ENCODE results near the gene MAD1L1.
"Not testable (repeated sequence)": the region's sequence is repeated elsewhere in the genome, so short reads cannot be mapped to it uniquely, and the experiment has no call there.

The MAD1L1 gene

DNA sequence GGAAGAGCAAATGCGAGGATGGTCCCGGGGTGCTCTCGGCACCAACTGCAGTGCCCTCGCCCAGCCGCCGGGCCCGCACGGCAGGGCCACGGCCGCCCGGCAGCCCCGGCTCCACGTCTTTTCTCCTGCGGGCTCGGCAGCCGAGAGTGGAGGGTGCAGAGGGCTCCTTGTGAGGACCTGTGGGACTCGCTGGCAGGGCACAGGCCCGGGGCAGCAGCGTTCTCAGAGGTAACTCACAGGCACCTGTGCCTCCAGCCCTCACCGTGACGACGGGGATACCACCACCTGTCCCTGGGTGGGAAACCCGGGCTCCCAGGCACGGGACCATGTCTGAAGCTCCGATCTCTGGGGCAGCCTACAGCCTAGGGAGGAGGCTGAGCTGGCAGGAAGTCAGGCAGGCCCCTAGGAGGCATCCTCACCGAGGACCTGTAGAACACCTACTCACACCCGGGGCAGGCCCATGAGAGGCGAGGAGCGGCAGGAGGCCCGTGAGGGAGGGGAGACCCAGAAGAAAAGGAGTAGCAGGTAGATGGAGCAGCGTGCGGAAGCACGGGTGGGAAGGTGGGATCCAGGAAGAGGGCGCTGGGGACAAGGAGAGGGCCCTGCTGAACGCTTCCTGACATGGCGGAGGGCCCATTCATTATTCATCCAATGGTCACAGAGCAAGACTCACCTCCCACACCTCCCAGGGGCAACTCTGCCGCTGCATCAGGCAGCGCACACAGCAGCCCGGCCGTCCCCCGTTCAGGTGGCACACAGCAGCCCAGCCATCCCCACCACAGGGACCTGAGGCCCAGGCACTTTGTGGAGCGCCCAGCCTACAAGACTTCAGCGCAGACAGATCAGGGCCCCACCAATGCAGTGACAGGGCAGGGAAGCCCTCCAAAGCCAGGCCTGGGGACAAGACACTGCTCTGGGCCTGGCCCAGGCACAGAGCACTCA is 244.9 kb downstream of the MAD1L1 start:
- no peak for DNase-seq (ENCODE audit: low read depth)

DNA sequence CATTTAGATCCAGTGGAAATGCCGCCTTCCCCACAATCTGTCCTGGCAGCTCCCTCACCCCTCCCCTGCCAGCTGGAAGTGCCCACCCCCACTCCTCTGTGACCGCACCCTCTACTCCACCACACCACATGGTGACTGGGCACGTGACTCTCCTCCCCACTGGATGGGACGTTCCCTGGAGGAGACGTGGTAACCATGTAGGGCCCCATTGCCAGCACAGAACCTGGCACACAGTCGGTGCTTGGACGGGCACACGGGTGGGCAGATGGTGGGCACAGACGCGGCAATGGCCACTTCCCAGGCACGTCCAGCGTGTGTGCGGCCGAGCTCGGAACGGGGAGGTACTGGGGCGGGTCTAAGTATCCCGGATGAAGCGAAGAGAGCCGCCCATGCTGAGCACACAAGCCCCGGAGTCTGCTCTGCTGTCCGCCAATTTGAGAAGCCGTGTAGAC is 245.6 kb downstream of the MAD1L1 start:
- no peak for DNase-seq (ENCODE audit: low read depth)

DNA sequence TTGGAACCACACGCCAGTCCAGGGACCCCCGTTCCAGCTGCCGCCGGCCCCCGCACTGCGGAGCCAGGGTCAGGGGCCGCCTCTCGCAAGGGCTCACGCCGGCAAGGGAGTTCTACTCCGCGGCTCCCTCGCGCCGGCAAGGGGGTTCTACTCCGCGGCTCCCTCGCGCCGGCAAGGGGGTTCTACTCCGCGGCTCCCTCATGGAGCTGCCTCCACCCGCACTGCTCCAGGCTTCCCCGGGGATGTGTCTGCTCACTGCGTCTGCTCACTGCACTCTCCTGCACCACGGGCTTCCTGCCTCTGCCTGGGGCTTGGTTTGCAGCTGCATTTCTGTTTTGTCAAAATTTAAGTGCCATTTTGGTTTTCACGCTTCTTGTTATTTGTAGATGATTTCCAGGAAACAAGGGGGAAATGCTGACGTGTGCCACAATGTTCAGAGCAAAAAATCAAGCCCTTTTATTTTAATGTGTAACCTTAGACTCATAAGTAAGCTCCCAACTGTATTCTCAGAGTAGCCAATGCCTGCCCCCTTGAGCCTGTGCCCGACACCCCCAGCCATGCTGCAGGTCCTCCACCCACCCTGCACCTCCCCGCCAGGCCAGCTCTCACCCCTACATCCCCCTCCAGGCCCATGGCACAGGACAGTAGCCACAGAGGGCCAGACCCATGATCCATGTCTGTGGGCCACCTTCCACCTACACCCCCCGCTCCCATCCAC is 246.2 kb downstream of the MAD1L1 start:
- no peak for DNase-seq (ENCODE audit: low read depth)

DNA sequence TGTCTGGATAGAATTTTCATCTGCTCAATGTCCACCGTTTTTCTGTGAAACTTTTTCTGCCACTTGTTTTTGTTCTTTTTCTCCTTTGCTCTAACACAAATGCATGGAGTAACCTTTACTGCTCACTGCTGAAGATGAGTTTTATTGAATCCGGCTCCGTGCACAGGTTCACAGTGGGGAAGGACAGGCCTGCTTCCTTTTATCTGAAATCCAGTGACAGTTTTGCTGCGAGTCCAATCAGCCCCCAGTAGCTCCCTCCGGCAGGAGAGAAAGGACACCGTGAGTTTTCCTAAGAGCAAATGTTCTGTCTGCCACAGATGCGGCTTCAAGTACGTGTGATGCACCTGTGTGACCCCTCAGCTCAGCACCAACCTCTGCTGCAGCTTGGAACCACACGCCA is 246.8 kb downstream of the MAD1L1 start:
- no peak for DNase-seq (ENCODE audit: low read depth)

DNA sequence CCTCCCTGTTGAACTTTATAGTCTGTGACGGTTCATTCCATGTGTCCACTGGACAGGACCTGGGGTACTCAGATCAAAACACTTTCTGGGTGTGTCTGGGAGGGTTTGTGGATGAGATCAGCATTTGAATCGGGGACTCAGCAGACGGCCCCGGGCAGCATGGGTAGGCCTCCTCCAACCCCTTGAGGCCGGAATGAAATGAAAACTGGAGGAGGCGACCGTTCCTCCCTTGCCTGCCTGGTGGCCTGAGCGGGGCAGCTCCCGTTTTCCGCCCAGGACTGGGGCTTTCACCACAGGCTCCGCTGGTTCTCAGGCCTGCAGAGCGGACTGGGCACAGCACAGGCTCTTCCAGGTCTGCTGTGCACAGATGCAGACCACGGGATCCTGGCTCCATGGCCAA is 247.7 kb downstream of the MAD1L1 start:
- no peak for DNase-seq (ENCODE audit: low read depth)

DNA sequence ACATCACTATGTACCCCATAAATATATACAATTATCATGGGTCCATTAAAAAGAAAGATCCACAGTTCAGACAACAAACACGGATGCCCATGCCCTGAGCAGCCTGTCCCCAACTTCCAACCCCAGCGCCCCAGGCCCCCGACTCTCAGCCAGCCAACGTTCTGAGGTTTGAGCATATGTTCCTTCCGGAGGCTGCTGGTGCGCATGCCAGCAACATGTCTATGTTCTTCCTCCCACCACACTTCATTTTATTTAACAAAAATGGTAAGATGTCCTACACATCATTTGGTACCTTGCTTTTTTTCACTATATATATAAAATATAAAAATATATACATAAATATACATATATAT is 250.9 kb downstream of the MAD1L1 start:
- DNase-seq (ENCODE audit: low read depth) = no peak

DNA sequence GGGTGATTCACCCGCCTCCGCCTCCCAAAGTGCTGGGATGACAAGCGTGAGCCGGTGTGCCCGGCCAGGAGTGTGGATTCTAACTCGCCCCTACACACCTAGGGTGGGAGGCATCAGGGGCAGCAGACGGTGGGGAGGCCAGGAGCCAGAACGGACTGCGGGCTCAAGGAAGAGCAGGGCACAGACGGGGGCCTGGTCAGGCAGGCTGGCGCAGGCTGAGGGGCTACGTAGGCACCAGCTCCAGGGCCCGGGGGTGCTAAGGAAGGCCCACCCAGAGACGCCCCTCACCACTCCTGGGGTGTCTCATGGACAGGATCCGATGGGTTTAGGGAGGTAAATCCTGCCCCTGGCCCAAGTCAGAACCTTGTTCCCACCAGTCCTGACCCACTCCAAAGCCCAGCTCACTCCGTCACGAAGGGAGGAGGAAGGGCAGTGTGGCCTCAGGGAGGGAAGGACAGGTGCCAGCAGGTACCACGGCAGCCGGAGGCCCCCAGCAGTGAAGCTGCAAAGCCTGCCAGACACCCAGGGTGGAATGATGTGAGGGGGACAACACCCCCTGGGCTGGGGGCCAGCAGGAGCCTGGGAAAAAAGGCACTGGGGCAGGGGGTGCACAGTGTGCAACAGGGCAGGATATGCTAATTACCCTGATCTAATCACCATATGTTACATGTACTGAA is 251.4 kb downstream of the MAD1L1 start:
- no peak for DNase-seq (ENCODE audit: low read depth)

DNA sequence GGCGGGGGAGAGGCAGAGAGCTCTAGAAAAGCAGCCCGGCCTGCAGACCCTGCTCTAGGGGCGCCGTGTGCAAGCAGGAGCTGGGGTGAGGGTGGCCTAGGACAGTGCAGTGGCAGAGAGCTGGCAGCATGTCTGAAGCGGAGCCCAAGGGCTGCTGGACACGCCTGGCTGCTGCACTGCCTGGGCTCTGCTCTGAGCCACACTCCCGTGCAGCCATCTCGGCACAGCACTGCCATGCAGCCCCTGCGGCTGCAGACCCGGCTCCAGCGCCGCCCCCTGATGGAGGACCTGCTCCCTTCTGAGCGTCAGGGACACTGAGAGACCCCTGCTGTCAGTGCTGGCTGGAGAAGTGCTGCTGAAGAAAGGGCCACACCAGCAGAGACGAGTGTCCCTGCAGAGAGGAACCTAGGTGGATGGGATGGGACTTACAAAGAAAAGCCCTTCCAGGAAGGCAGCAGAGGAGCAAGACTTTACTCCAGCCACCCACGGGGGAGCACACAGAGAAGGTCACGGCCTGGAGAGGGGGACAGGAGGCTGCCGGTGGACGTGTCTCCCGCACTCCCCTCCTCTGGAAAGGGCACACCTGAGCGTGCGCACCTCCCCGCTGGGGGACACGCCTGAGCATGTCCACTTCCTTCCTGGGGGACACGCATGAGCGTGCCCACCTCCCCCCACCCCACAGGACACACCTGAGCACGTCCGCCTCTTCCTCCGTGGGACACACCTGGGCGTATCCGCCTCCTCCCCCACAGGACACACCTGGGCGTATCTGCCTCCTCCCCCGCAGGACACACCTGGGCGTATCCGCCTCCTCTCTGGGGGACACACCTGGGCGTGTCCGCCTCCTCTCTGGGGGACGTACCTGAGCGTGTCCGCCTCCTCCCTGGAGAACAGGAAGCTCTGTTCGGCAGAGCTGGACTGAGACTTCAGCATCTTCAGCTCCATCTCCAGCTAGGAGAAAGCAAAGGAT is 252.9 kb downstream of the MAD1L1 start:
- no peak for DNase-seq (ENCODE audit: low read depth)

DNA sequence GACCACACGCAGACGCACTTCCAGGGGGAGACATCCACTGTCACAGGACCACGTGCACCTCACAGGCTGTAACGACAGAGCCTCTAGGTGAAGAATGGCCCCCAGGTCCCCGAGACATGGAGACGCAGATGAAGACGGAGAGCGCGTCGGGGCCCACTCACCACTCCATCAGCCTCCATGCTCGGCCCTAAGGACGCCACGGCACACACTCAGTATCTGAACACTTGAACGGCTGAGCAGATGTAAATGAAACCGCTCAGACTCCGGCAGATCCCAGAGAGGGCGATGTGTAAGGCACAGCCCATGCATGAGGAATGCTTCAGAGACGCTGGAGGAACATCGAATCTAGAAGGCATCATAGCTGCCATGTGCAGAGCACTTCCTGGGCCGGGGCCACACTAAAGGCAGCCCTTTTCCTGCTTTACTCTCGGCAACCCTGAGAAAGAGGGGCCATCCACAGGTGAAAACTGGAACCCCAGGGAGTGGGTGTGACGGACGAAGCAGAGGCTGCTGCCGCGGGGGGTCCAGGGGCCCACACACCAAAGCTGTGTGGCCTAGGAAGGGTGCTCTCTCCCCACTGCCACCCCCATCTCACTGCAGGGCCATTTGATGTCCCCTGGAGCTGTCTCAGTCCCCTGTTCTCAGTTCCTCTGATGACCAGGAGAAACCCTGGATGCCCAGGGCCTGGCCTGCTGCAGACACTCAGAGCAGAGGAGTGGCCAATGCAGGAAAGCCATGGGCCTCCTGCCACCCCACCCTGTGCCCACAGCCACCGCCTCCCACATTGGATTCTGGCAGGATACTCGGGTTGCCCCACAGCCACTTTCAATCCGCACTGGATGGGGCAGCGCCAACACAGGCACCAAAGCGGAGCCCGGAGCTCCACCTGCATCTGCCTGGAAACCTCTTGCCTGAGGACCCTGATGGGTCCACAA is 253.8 kb downstream of the MAD1L1 start:
- DNase-seq (ENCODE audit: low read depth) = no peak

DNA sequence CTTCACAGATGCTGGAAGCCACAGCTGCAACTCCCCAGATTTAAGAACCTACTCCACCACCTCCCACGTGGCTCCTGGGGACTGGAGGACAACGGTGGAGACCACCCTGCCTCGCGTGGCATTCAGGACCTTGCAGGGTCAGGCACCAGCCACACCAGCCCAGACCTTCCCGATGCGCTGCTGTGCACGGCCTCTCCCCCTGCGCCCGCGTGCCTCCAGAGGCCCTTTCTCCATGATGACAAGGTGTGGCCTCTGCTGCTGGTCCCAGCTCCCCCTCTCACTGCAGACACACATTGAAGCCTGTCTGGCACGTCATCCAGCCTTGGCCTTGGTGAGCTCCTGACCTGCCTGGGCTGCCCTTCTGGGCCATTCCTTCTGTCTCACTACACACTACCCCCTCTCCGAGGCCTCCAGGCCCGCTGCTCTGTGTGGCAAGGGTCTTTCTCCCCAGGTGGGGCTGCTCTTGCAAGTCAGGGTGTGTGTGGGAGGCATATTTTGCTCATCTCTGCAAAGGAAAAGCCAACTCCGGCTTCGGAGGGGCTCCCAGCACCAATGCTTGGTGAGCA is 254.8 kb downstream of the MAD1L1 start:
- DNase-seq (ENCODE audit: low read depth) = no peak

DNA sequence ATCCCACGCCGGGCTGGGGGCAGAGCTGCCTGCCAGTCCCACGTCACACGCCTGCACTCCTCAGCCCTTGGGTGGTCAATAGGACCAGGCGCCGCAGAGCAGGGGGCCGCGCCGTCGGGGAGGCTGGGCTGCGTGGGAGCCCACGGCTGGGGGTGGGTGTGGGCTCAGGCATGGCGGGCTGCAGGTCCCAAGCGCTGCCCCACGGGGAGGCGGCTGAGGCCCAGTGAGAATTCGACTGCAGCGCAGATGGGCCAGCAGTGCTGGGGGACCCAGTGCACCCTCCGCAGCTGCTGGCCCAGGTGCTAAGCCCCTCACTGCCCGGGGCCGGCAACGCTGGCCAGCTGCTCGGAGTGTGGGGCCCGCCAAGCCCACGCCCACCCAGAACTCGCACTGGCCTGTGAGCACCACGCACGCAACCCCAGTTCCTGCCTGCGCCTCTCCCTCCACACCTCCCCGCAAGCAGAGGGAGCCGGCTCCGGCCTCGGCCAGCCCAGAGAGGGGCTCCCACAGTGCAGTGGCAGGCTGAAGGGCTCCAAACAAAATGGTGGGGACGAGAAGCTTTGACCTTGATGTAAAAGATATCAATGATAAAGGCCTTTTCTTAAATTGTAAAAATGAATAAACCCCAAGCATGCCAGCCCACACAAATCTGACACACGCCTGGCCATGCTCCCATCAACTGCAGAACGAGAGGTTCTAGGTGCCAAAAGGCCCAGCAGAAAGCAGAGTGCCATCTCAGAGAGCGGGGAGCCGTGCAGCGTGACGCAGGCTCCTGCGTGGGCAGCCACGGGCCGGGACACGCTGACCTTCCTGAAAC is 255.5 kb downstream of the MAD1L1 start:
- no peak for DNase-seq (ENCODE audit: low read depth)

DNA sequence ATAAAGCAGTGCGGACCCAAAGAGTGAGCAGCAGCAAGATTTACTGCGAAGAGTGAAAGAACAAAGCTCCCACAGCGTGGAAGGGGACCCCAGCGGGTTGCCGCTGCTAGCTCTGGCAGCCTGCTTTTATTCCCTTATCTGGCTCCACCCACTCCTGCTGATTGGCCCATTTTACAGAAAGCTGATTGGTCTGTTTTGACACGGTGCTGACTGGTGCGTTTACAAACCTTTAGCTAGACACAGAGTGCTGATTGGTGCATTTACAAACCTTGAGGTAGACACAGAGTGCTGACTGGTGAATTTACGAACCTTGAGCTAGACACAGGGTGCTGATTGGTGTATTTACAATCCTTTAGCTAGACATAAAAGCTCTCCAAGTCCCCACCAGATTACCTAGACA is 256.2 kb downstream of the MAD1L1 start:
- not testable (repeated sequence) for DNase-seq (ENCODE audit: low read depth)

DNA sequence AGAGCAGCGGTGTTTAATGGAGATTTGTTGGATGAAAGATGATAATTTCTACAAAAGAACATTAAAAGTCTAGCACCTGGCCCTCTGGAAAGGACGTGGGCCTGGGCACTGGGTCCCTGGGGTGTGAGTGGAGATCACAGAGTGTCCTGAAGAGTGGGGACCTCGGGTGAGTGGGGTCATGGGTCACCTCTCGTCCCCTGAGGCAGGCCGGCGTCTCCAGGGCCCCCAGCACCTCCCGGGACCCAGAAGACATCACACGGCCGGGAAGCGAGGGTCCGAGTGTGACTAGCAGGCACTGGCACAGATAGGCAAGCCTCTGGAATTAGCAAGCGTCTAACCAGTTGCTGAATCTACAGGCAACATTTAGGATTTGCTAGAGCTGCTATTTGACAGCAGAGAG is 257.2 kb downstream of the MAD1L1 start:
- DNase-seq (ENCODE audit: low read depth) = no peak

DNA sequence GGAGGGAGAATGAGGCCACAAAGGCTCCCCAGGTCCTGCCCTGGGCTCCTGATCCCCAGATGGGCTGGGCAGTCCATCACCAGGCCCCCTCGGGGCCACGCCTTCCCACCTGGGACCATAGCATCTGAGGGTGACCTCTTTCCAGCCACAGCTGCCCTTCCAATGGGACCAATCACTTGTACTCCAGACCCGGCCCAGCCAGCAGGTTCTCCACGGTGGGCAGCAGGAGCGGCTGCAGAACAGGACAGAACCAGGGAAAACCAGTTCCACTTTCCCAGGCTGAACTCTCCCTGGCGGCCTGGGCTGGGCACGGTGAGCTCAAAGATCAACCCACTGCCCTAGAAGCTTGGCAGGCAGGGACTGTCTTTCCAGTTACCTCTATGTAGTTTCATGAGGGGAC is 257.6 kb downstream of the MAD1L1 start:
- no peak for DNase-seq (ENCODE audit: low read depth)

DNA sequence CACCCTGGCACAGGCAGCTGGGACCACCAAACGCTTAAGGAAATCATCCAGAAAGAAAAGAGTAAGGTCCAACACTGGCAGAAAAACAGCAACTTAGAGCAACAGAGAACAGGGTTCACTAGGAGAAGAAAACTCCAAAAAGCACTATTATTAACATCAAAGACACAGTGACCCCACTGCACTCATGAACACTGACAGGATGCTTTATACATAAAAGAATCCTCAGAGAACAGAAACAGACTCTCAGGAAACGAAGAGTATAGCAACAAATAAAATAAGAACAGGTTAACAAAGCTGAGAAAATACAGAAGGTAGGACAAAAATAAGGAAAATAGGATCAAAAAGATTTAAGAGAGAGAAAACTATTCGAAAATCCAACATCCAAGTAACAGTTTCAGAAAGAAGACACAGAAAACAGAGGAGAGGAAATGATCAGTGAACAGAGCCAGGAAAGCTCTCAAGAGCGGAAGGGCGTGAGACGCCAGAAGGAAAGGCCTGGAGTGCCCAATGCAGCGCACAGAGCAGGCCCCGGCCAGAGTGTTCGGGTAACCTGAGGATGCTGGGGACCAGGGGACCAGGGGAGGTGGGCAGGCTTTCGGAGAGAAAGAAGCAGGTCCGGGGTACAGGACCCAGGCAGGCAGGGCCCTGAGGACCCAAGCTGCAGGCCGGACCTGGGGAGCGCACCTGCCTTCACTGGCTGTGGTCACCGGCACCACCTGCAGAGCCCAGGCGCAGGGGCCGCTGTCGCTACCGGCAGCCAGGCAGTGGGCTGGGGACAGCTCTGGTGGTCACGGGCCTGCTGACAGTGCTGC is 258.2 kb downstream of the MAD1L1 start:
- no peak for DNase-seq (ENCODE audit: low read depth)

DNA sequence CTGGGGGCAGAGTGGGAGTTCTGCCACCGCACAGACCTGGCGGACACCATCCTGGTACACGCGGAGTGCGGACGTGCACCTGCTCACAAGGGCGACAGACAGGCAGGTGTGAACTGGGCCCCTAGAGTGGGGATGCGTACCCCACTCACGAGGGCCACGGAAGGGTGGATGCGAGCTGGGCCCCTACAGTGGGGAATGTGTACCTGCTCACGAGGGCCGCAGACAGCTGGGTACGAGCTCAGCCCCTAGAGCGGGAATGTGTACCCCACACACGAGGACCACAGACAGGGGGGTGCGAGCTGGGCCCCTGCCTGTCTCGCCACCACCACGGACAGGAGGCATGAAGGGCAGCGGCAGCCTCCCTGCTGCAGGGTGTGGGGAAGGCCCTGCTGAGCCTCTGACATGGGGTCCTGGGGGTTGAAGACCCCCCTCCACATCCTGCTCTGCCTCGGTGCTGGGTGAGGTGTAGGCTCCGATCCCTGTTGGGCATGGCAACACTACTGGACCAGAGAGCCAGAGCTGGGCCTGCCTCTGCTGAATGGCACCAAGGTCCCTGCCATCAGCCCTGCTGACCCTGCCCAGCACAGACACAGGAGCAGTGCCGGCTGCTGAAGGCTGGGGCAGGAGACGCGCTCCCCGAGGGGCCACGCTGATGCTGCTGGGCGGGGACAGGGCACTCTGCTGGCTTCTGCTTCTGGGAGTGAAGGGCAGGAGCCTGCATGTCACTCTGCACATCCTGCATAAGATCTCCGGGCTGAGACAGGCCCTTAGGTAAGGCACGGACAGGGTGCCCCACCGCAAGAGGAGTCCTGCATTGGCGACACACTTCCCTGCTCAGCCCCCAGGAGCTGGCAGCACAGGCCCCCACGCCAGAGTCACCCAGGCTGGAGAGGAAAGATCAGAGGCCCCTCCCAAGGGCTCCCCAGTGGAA is 259.2 kb downstream of the MAD1L1 start:
- no peak for DNase-seq (ENCODE audit: low read depth)

DNA sequence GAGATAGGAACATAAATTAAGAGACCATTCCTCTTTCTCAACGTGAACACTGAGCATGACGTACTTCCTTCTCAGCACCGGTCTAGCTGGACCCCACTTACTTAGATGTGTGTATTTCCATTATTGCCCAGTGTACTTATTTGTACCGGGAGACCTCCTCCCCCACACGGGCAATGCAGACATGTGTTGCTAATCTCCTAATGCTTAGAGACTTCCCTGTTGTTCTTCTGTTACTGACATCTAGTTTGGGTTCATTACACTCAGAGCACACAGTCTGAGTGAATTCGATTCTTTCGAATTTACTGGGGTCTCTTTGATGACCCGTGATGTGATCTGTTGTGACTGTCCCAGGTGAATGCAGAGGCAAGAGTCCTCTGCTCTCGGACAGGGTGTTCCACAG is 260.0 kb downstream of the MAD1L1 start:
- no peak for DNase-seq (ENCODE audit: low read depth)

Measured in T-helper 22 cell (primary cell).